ENCODE results near the gene ABRACL. TPM values are rescaled to one million over a fixed set of nuclear protein-coding genes. Genes with fewer than 3 reads are reported as not detected.
A peak's percentile ranks its signal among the peaks of the same experiment; 100 is the strongest.

The ABRACL gene
- total and polyA plus RNA-seq, 9 of the 15 experiments (the other 6 are each of a cell fraction or from before 2014, with no cell fraction given), result 1.1 to 5.2 (median 1.9) TPM

GRCh38 chr6:139028658-139029469 is at the start of gene ABRACL (continued):
- TF ChIP-seq ZNF511 (CRISPR knock-in tag; IDR thresholded peaks at IDR 0.05) (peak; percentile 90), AFF4 (CRISPR knock-in tag; IDR thresholded peaks at IDR 0.05) (0 out of 2 replicates have a peak, but pooled peaks have one; percentile 35), ZC3H4 (CRISPR knock-in tag; IDR thresholded peaks at IDR 0.05; ENCODE audit: borderline replicate concordance) (peak; percentile 56; the same call in 1 of the 2 replicates), EZH2 (IDR thresholded peaks at IDR 0.05; ENCODE audit: borderline replicate concordance, low read depth, low read length) (0 out of 2 replicates have a peak, but pooled peaks have one; percentile 12)

GRCh38 chr6:138979365-138979764 is 49.2 kb upstream of the ABRACL start:
- no peaks in the 10 kb centered on the region for H3K4me1 ChIP-seq (replicated peaks in 1 of 2; ENCODE audit: control insufficient read depth in 2 of 2, insufficient read depth in 2 of 2, low read length in 2 of 2)
- 13% methylated on average over 2 of the region's 2 CpGs for WGBS (ENCODE audit: insufficient coverage, low coverage, missing lambda C conversion rate)
- intact Hi-C loops (cut with micrococcal nuclease), result no loop called here
- no TSS peak for BruUV-seq (replicated peaks)
- DNase-seq (ENCODE audit: extremely low read depth in 1 of 4, low spot score in 3 of 4) (no peak), FAIRE-seq (no peak), ATAC-seq (no peak)
- H3K27ac ChIP-seq (ENCODE audit: extremely low read depth, low read depth, low read length), result no peak overlapping the region
- no peaks in the 10 kb centered on the region for H3K9me1 ChIP-seq (ENCODE audit: control insufficient read depth, insufficient read depth, low read length)
- H4K20me1 ChIP-seq (replicated peaks; ENCODE audit: control insufficient read depth, insufficient read depth, low read length), result peaks cover 20% of the 10 kb centered on the region
- in situ Hi-C loops (cut with MboI), result no loop called here
- no peak overlapping the region for H2AFZ ChIP-seq (ENCODE audit: low read depth, low read length)
- ChIA-PET POLR2A (no interaction called here), CTCF (ENCODE audit: low intra/inter-chr PET ratio) (no interaction called here)
- peaks cover 37% of the 10 kb centered on the region for H3K79me2 ChIP-seq (ENCODE audit: control insufficient read depth, insufficient read depth, low read length)
- no peak overlapping the region for H3K4me3 ChIP-seq
- H3K36me3 ChIP-seq (ENCODE audit: control insufficient read depth, insufficient read depth, low read length), result no peaks in the 10 kb centered on the region
- no peaks in the 10 kb centered on the region for H3K27me3 ChIP-seq (ENCODE audit: control insufficient read depth in 2 of 2, insufficient read depth in 2 of 2, low read length in 2 of 2)
- H3K4me2 ChIP-seq (ENCODE audit: insufficient read depth, low read length), result no peak overlapping the region
- no peak overlapping the region for H3K9ac ChIP-seq (ENCODE audit: insufficient read depth in 1 of 2, low read depth in 2 of 2, low read length in 2 of 2)
- no peaks in the 10 kb centered on the region for H3K9me3 ChIP-seq (replicated peaks; ENCODE audit: control insufficient read depth, insufficient read depth, low read depth, low read length)
- TF ChIP-seq CBFA2T2 (conservative IDR thresholded peaks at IDR 0.05) (no peak), STAT6 (CRISPR knock-in tag; IDR thresholded peaks at IDR 0.05) (no peak), ZNF586 (CRISPR knock-in tag; conservative IDR thresholded peaks at IDR 0.05) (no peak), SLC30A9 (CRISPR knock-in tag; IDR thresholded peaks at IDR 0.05) (no peak), ZNF282 (CRISPR knock-in tag; IDR thresholded peaks at IDR 0.05) (no peak), E2F3 (CRISPR knock-in tag; IDR thresholded peaks at IDR 0.05) (no peak), CTBP1 (IDR thresholded peaks at IDR 0.05; ENCODE audit: borderline replicate concordance) (no peak), ZNF133 (CRISPR knock-in tag; IDR thresholded peaks at IDR 0.05) (no peak), SMARCE1 (IDR thresholded peaks at IDR 0.05) (no peak), LCOR (CRISPR knock-in tag; IDR thresholded peaks at IDR 0.05) (no peak), TAF9B (IDR thresholded peaks at IDR 0.05; ENCODE audit: partially characterized antibody) (no peak)

Data from K562 (cell line).